B cell (primary cell): ENCODE data around the gene EFNA5. TPM values are rescaled to one million over a fixed set of nuclear protein-coding genes. Genes with fewer than 3 reads are reported as not detected.

ENCODE experiments used
- ATAC-seq: fragments of 200-7000 bp; cut with Tn5 transposase; one replicate; pipeline ENCODE4 v1.10.0; 2021; ENCODE audit warnings: low read depth, mild to moderate bottlenecking, moderate number of reproducible peaks, moderate library complexity
- CTCF ChIA-PET: fragments of 350-600 bp; sonication (Branson Sonifier 250); formaldehyde crosslinking; loops from one replicate; lab custom pipeline; 2021; ENCODE audit warnings: antibody characterized with exemption, inconsistent platforms; lab: Charles Lee
- POLR2A ChIA-PET: fragments of 350-600 bp; sonication (Branson Sonifier 250); formaldehyde crosslinking; loops from one replicate; lab custom pipeline; 2021; ENCODE audit warnings: antibody characterized with exemption; lab: Charles Lee
- DNase-seq: peaks from one replicate; pipeline ENCODE4 v3.0.0; 2013
- H2AFZ ChIP-seq: 2 replicates; pipeline ENCODE4 v1.6.1; 2012; ENCODE audit warnings: mild to moderate bottlenecking, low read depth, low read length; ENCODE audit not compliant: insufficient read depth, poor library complexity, severe bottlenecking
- H3K27ac ChIP-seq, 2 donors: 1 replicate in 1 of 2; 2 replicates in 1 of 2; pipeline ENCODE4 v1.5.1; 2012 to 2013; ENCODE audit warnings: low read length in 2 of 2, mild to moderate bottlenecking in 2 of 2, moderate library complexity in 1 of 2
- H3K27me3 ChIP-seq, 4 experiments: fragments of 200-600 bp in 1 of 4; sonication (generic) in 1 of 4; replicated peaks in 1 of 4; 1 replicate in 2 of 4; 2 replicates in 2 of 4; pipeline versions ENCODE4 v1.6.1 to v1.7.0; 2013 to 2016; ENCODE audit warnings: low read length in 3 of 4, mild to moderate bottlenecking in 2 of 4, mixed read lengths in 1 of 4, moderate library complexity in 1 of 4; ENCODE audit not compliant: insufficient read depth in 4 of 4, control insufficient read depth in 3 of 4; ENCODE audit errors: control extremely low read depth in 1 of 4
- H3K36me3 ChIP-seq, 2 experiments: replicated peaks in 1 of 2; 1 replicate in 1 of 2; 2 replicates in 1 of 2; pipeline versions ENCODE4 v1.6.1 to v1.7.1; 2013; ENCODE audit warnings: low read length in 1 of 2; ENCODE audit not compliant: insufficient read depth in 2 of 2, control insufficient read depth in 1 of 2; ENCODE audit errors: control extremely low read depth in 1 of 2, extremely low read depth in 1 of 2
- H3K4me1 ChIP-seq, 2 donors: fragments of 200-600 bp in 1 of 2; sonication (generic) in 1 of 2; 1 replicate in 1 of 2; 2 replicates in 1 of 2; pipeline versions ENCODE4 v1.5.1 to v1.6.1; 2013 to 2017; ENCODE audit warnings: low read length in 2 of 2; ENCODE audit not compliant: control insufficient read depth in 2 of 2, insufficient read depth in 2 of 2
- H3K4me2 ChIP-seq: replicated peaks from 2 replicates; pipeline ENCODE3; 2012; ENCODE audit warnings: mild to moderate bottlenecking, low read depth, low read length; ENCODE audit not compliant: poor library complexity, severe bottlenecking
- H3K4me3 ChIP-seq, 5 experiments: fragments of 200-600 bp in 1 of 5; sonication (generic) in 1 of 5; 1 replicate in 3 of 5; 2 replicates in 2 of 5; pipeline versions ENCODE4 v1.5.1 to v1.7.0; 2011 to 2016; ENCODE audit warnings: low read length in 4 of 5, mild to moderate bottlenecking in 4 of 5, low read depth in 2 of 5, control low read depth in 1 of 5, moderate library complexity in 1 of 5; ENCODE audit not compliant: insufficient read depth in 1 of 5; ENCODE audit errors: control extremely low read depth in 1 of 5, extremely low read depth in 1 of 5
- H3K79me2 ChIP-seq: fragments of 200-600 bp; sonication (generic); one replicate; pipeline ENCODE4 v1.6.0; 2016; ENCODE audit warnings: low read length; ENCODE audit not compliant: control insufficient read depth, insufficient read depth
- H3K9ac ChIP-seq: fragments of 200-600 bp; sonication (generic); 2 replicates; pipeline ENCODE4 v1.6.1; 2017; ENCODE audit warnings: mild to moderate bottlenecking, low read length, moderate library complexity
- H3K9me3 ChIP-seq, 3 donors: one replicate each; pipeline versions ENCODE4 v1.6.1 to v1.7.1; 2013; ENCODE audit warnings: low read length in 2 of 3; ENCODE audit not compliant: control insufficient read depth in 2 of 3, insufficient read depth in 1 of 3; ENCODE audit errors: control extremely low read depth in 1 of 3
- H4K20me1 ChIP-seq: 2 replicates; pipeline ENCODE4 v1.6.0; 2012; ENCODE audit warnings: mild to moderate bottlenecking, low read length; ENCODE audit not compliant: insufficient read depth, control insufficient read depth, poor library complexity, severe bottlenecking
- H3K27ac Mint-ChIP-seq: one replicate; pipeline ENCODE4 v1.8.0; 2021; ENCODE audit warnings: mixed read lengths
- H3K27me3 Mint-ChIP-seq: one replicate; pipeline ENCODE4 v1.8.0; 2021; ENCODE audit warnings: mixed read lengths
- H3K4me1 Mint-ChIP-seq: one replicate; pipeline ENCODE4 v1.8.0; 2021; ENCODE audit warnings: mixed read lengths
- H3K4me3 Mint-ChIP-seq: one replicate; pipeline ENCODE4 v1.8.0; 2021; ENCODE audit warnings: mixed read lengths
- H3K9me3 Mint-ChIP-seq: one replicate; pipeline ENCODE4 v1.8.0; 2022; ENCODE audit warnings: mixed read lengths; ENCODE audit not compliant: insufficient read depth
- CTCF ChIP-seq: fragments of 200-600 bp; IDR thresholded peaks from one replicate; pipeline ENCODE4 v1.8.0; 2022; ENCODE audit warnings: antibody characterized with exemption, mild to moderate bottlenecking
- EZH2 ChIP-seq: IDR thresholded peaks from 2 replicates; pipeline ENCODE4 v1.6.1; 2012; ENCODE audit warnings: borderline replicate concordance, low read depth, mild to moderate bottlenecking, moderate library complexity, low read length; ENCODE audit not compliant: insufficient read depth, poor library complexity, severe bottlenecking
- WGBS: methylation state at CpG from one replicate; pipeline ENCODE4 v1.1.5; 2013; ENCODE audit warnings: missing lambda C conversion rate; ENCODE audit not compliant: insufficient coverage; 5-methylcytosine and 5-hydroxymethylcytosine counted together
- intact Hi-C: fragments of 100-400 bp; cut with micrococcal nuclease; formaldehyde crosslinking; loops from one replicate; pipeline ENCODE4 v1.10.0; 2022
- polyA plus RNA-seq: library from polyadenylated mRNA; depleted of rRNA; stranded (reverse); fragments of >200 nt; gene quantifications from 2 replicates; pipeline ENCODE4 v1.2.3, GENCODE V29; 2012
- total RNA-seq, 2 donors: library from RNA; stranded (reverse); fragments of 120-200 nt in 1 of 2; gene quantifications; 1 replicate in 1 of 2; 2 replicates in 1 of 2; pipeline versions ENCODE4 v1.2.3 to v1.2.4, GENCODE V29; 2013 to 2022

Gene EFNA5
- total and polyA plus RNA-seq, 2 donors (not counting 1 experiment from before 2014, with no cell fraction given): not detected

DNA sequence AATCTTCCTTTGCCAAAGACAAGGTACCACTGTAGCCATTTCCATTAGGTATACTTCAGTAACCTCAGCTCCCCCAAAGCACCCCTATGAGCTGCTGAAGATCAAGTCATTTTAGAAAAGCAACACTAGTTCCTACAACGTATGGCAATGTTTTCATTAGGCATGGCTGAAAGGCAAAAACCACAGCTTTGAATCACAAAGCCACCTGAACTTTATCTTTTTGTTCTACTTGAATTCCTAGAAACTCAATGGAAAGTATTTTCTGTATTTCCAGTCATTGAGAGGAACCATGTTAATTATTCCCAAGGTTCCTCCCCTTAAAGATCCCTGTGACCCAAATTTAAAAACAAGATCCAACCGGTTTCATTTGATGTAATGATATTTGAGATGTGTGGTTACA is 152.1 kb downstream of the EFNA5 start:
- Mint-ChIP-seq H3K27ac (no peak overlapping the region), H3K4me1 (no peaks in the 10 kb centered on the region), H3K9me3 (no peaks in the 10 kb centered on the region), H3K27me3 (peaks cover 4% of the 10 kb centered on the region), H3K4me3 (no peak overlapping the region)
- Histone ChIP-seq H3K9me3 (peaks cover 0 to 2% (median 0%) of the 10 kb centered on the region in 3 donors), H3K4me1 (no peaks in the 10 kb centered on the region), H3K36me3 (no peaks in the 10 kb centered on the region), H3K9ac (no peak overlapping the region), H3K79me2 (no peaks in the 10 kb centered on the region), H3K27ac (no peak overlapping the region), H3K4me2 (no peak overlapping the region), H4K20me1 (no peaks in the 10 kb centered on the region), H3K27me3 (no peaks in the 10 kb centered on the region), H2AFZ (no peak overlapping the region), H3K4me3 (no peak overlapping the region)
- TF ChIP-seq CTCF (no peak), EZH2 (no peak)
- POLR2A ChIA-PET: no interaction called here
- WGBS: no CpG with 5 or more reads among the region's 2 CpGs
- intact Hi-C loops: no loop called here
- CTCF ChIA-PET: no interaction called here
- ATAC-seq (no peak), DNase-seq (no peak)

DNA sequence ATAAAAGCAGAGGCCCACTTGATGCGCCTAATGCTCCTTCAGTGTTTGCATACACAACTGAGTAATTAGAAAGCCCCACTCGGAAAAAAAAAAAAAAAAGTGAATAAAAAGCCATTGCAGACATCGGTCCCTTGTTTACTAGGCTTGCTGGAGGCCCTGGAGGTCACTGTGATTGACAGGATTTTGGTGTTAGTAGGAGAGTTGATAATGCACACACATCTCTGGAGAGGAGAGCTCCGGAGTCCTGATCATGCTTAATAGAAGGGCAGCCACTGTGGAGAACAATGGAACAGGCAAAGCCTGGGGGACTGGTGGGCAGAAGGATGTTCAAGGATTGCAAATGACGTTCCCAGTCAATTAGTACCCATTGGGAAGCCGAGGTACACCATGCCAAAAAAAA is 152.5 kb downstream of the EFNA5 start:
- H3K4me3 ChIP-seq: no peak overlapping the region
- Mint-ChIP-seq H3K27ac (no peak overlapping the region), H3K4me1 (no peaks in the 10 kb centered on the region), H3K27me3 (peaks cover 4% of the 10 kb centered on the region), H3K4me3 (no peak overlapping the region), H3K9me3 (no peaks in the 10 kb centered on the region)
- intact Hi-C loops: no loop called here
- ATAC-seq: no peak
- no peak overlapping the region for H3K9ac ChIP-seq
- 74% methylated on average over 6 of the region's 6 CpGs for WGBS
- no peak overlapping the region for H3K27ac ChIP-seq
- H3K27me3 ChIP-seq: no peaks in the 10 kb centered on the region
- H3K9me3 ChIP-seq: peaks cover 0 to 2% (median 0%) of the 10 kb centered on the region in 3 donors
- H3K4me2 ChIP-seq: no peak overlapping the region
- no peak overlapping the region for H2AFZ ChIP-seq
- ChIA-PET CTCF (no interaction called here), POLR2A (no interaction called here)
- no peaks in the 10 kb centered on the region for H3K36me3 ChIP-seq
- no peaks in the 10 kb centered on the region for H3K4me1 ChIP-seq
- H4K20me1 ChIP-seq: no peaks in the 10 kb centered on the region
- TF ChIP-seq CTCF (no peak), EZH2 (no peak)
- H3K79me2 ChIP-seq: no peaks in the 10 kb centered on the region
- no peak for DNase-seq
